ENCODE results near the gene SLC1A2.

Gene SLC1A2

GRCh38 chr11:35376118-35376510 is 43.2 kb downstream of the SLC1A2 start:
- DNase-seq (ENCODE audit: low spot score): no peak

- DNase-seq (ENCODE audit: low spot score): no peak
Measured at GRCh38 chr11:35375332-35376117, 43.8 kb downstream of the SLC1A2 start.

- DNase-seq (ENCODE audit: low spot score): no peak
Measured at GRCh38 chr11:35373284-35373933, 45.9 kb downstream of the SLC1A2 start.

- no peak for DNase-seq (ENCODE audit: low spot score)
Measured at GRCh38 chr11:35372565-35373283, 46.6 kb downstream of the SLC1A2 start.

GRCh38 chr11:35367491-35367890 is 51.9 kb downstream of the SLC1A2 start:
- no peak for DNase-seq (ENCODE audit: low spot score)

- DNase-seq (ENCODE audit: low spot score): no peak
Measured at GRCh38 chr11:35366798-35367197, 52.6 kb downstream of the SLC1A2 start.

- no peak for DNase-seq (ENCODE audit: low spot score)
Measured at GRCh38 chr11:35365961-35366360, 53.4 kb downstream of the SLC1A2 start.

- DNase-seq (ENCODE audit: low spot score): no peak
Measured at GRCh38 chr11:35365395-35365794, 54.0 kb downstream of the SLC1A2 start.

- DNase-seq (ENCODE audit: low spot score): no peak
Measured at GRCh38 chr11:35363854-35364780, 55.2 kb downstream of the SLC1A2 start.

GRCh38 chr11:35363246-35363801 is 56.0 kb downstream of the SLC1A2 start:
- DNase-seq (ENCODE audit: low spot score): no peak

GRCh38 chr11:35362521-35362980 is 56.8 kb downstream of the SLC1A2 start:
- DNase-seq (ENCODE audit: low spot score): no peak

- no peak for DNase-seq (ENCODE audit: low spot score)
Measured at GRCh38 chr11:35360055-35360530, 59.3 kb downstream of the SLC1A2 start.

GRCh38 chr11:35359321-35360054 is 59.9 kb downstream of the SLC1A2 start:
- DNase-seq (ENCODE audit: low spot score): no peak

GRCh38 chr11:35358391-35358790 is 61.0 kb downstream of the SLC1A2 start:
- DNase-seq (ENCODE audit: low spot score): no peak

GRCh38 chr11:35357923-35358322 is 61.4 kb downstream of the SLC1A2 start:
- DNase-seq (ENCODE audit: low spot score): no peak

GRCh38 chr11:35355102-35355749 is 64.1 kb downstream of the SLC1A2 start:
- DNase-seq (ENCODE audit: low spot score): no peak

GRCh38 chr11:35354644-35355043 is 64.7 kb downstream of the SLC1A2 start:
- no peak for DNase-seq (ENCODE audit: low spot score)

- DNase-seq (ENCODE audit: low spot score): no peak
Measured at GRCh38 chr11:35352077-35352888, 67.1 kb downstream of the SLC1A2 start.

- no peak for DNase-seq (ENCODE audit: low spot score)
Measured at GRCh38 chr11:35349897-35350296, 69.5 kb downstream of the SLC1A2 start.
